ENCODE measurements around the gene HSPBP1.

GRCh38 chr19:55319785-55320184, 39.9 kb upstream of the HSPBP1 start:
- TF ChIP-seq, protein P1, sequence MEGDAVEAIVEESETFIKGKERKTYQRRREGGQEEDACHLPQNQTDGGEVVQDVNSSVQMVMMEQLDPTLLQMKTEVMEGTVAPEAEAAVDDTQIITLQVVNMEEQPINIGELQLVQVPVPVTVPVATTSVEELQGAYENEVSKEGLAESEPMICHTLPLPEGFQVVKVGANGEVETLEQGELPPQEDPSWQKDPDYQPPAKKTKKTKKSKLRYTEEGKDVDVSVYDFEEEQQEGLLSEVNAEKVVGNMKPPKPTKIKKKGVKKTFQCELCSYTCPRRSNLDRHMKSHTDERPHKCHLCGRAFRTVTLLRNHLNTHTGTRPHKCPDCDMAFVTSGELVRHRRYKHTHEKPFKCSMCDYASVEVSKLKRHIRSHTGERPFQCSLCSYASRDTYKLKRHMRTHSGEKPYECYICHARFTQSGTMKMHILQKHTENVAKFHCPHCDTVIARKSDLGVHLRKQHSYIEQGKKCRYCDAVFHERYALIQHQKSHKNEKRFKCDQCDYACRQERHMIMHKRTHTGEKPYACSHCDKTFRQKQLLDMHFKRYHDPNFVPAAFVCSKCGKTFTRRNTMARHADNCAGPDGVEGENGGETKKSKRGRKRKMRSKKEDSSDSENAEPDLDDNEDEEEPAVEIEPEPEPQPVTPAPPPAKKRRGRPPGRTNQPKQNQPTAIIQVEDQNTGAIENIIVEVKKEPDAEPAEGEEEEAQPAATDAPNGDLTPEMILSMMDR (IDR thresholded peaks at IDR 0.05), result no peak
- no peak for TF ChIP-seq KAT7 (CRISPR knock-in tag; IDR thresholded peaks at IDR 0.05; ENCODE audit: borderline replicate concordance)
- TF ChIP-seq NR3C1 (CRISPR knock-in tag; conservative IDR thresholded peaks at IDR 0.05; ENCODE audit: low read depth), result no peak
- TF ChIP-seq ATF3 (CRISPR knock-in tag; conservative IDR thresholded peaks at IDR 0.05), result no peak
- TF ChIP-seq USF2 (CRISPR knock-in tag; IDR thresholded peaks at IDR 0.05), result 0 out of 2 replicates have a peak, but pooled peaks have one; percentile 19
- no peak for TF ChIP-seq TCF7 (CRISPR knock-in tag; IDR thresholded peaks at IDR 0.05; ENCODE audit: low read depth)
- TF ChIP-seq MAX (CRISPR knock-in tag; IDR thresholded peaks at IDR 0.05), result no peak
- TF ChIP-seq SMAD3 (CRISPR knock-in tag; IDR thresholded peaks at IDR 0.05; ENCODE audit: borderline replicate concordance), result no peak
- TF ChIP-seq, protein P2, sequence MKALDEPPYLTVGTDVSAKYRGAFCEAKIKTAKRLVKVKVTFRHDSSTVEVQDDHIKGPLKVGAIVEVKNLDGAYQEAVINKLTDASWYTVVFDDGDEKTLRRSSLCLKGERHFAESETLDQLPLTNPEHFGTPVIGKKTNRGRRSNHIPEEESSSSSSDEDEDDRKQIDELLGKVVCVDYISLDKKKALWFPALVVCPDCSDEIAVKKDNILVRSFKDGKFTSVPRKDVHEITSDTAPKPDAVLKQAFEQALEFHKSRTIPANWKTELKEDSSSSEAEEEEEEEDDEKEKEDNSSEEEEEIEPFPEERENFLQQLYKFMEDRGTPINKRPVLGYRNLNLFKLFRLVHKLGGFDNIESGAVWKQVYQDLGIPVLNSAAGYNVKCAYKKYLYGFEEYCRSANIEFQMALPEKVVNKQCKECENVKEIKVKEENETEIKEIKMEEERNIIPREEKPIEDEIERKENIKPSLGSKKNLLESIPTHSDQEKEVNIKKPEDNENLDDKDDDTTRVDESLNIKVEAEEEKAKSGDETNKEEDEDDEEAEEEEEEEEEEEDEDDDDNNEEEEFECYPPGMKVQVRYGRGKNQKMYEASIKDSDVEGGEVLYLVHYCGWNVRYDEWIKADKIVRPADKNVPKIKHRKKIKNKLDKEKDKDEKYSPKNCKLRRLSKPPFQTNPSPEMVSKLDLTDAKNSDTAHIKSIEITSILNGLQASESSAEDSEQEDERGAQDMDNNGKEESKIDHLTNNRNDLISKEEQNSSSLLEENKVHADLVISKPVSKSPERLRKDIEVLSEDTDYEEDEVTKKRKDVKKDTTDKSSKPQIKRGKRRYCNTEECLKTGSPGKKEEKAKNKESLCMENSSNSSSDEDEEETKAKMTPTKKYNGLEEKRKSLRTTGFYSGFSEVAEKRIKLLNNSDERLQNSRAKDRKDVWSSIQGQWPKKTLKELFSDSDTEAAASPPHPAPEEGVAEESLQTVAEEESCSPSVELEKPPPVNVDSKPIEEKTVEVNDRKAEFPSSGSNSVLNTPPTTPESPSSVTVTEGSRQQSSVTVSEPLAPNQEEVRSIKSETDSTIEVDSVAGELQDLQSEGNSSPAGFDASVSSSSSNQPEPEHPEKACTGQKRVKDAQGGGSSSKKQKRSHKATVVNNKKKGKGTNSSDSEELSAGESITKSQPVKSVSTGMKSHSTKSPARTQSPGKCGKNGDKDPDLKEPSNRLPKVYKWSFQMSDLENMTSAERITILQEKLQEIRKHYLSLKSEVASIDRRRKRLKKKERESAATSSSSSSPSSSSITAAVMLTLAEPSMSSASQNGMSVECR (CRISPR knock-in tag; IDR thresholded peaks at IDR 0.05; ENCODE audit: borderline replicate concordance), result no peak
- TF ChIP-seq, protein P3, sequence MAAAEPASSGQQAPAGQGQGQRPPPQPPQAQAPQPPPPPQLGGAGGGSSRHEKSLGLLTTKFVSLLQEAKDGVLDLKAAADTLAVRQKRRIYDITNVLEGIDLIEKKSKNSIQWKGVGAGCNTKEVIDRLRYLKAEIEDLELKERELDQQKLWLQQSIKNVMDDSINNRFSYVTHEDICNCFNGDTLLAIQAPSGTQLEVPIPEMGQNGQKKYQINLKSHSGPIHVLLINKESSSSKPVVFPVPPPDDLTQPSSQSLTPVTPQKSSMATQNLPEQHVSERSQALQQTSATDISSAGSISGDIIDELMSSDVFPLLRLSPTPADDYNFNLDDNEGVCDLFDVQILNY (CRISPR knock-in tag; IDR thresholded peaks at IDR 0.05), result no peak
- no peak for TF ChIP-seq ZMAT4 (CRISPR knock-in tag; IDR thresholded peaks at IDR 0.05)
- TF ChIP-seq ZNF121 (CRISPR knock-in tag; IDR thresholded peaks at IDR 0.05), result no peak
- no peak for TF ChIP-seq NR1H2 (CRISPR knock-in tag; IDR thresholded peaks at IDR 0.05)
- TF ChIP-seq NFE2L1 (CRISPR knock-in tag; IDR thresholded peaks at IDR 0.05), result no peak
